HEK293 (cell line): ENCODE measurements around the gene LRRK1.

Experiments
- CTCF ChIP-seq: fragments of 450-650 bp; formaldehyde crosslinking; IDR thresholded peaks from 2 replicates; pipeline ENCODE4 v1.5.1; 2016; ENCODE audit warnings: missing biosample characterization, missing genetic modification characterization
- GLIS2 ChIP-seq: fragments of 450-650 bp; formaldehyde crosslinking; IDR thresholded peaks from 2 replicates; pipeline ENCODE4 v1.5.1; 2016; ENCODE audit warnings: missing biosample characterization, missing genetic modification characterization
- HOXA7 ChIP-seq: sonication (generic); formaldehyde crosslinking; IDR thresholded peaks from 2 replicates; pipeline ENCODE4 v1.8.1; 2022; ENCODE audit warnings: missing genetic modification reagents, borderline replicate concordance
- PRDM10 ChIP-seq: fragments of 450-650 bp; formaldehyde crosslinking; IDR thresholded peaks from 2 replicates; pipeline ENCODE4 v1.5.1; 2016; ENCODE audit warnings: missing biosample characterization, missing genetic modification characterization
- REST ChIP-seq: fragments of 450-650 bp; formaldehyde crosslinking; IDR thresholded peaks from 2 replicates; pipeline ENCODE4 v1.5.1; 2016; ENCODE audit warnings: missing biosample characterization, missing genetic modification characterization
- ZBTB21 ChIP-seq: fragments of 450-650 bp; formaldehyde crosslinking; IDR thresholded peaks from 2 replicates; pipeline ENCODE4 v1.5.1; 2017; ENCODE audit warnings: missing biosample characterization, missing genetic modification characterization
- ZFP37 ChIP-seq: fragments of 450-650 bp; formaldehyde crosslinking; IDR thresholded peaks from 2 replicates; pipeline ENCODE4 v1.5.1; 2016; ENCODE audit warnings: missing biosample characterization, missing genetic modification characterization
- ZNF138 ChIP-seq: fragments of 450-650 bp; formaldehyde crosslinking; IDR thresholded peaks from 2 replicates; pipeline ENCODE4 v1.5.1; 2016; ENCODE audit warnings: missing biosample characterization, missing genetic modification characterization, borderline replicate concordance
- ZNF24 ChIP-seq: fragments of 450-650 bp; formaldehyde crosslinking; IDR thresholded peaks from 2 replicates; pipeline ENCODE4 v1.5.1; 2016; ENCODE audit warnings: missing biosample characterization, missing genetic modification characterization
- ZNF280D ChIP-seq: fragments of 450-650 bp; formaldehyde crosslinking; IDR thresholded peaks from 2 replicates; pipeline ENCODE4 v1.5.1; 2016; ENCODE audit warnings: missing biosample characterization, missing genetic modification characterization
- ZNF777 ChIP-seq: fragments of 450-650 bp; formaldehyde crosslinking; IDR thresholded peaks from 2 replicates; pipeline ENCODE4 v1.5.1; 2017; ENCODE audit warnings: missing biosample characterization, missing genetic modification characterization, borderline replicate concordance
- ZSCAN16 ChIP-seq: fragments of 450-650 bp; formaldehyde crosslinking; IDR thresholded peaks from 2 replicates; pipeline ENCODE4 v1.5.1; 2016; ENCODE audit warnings: missing biosample characterization, missing genetic modification characterization
- TF ChIP-seq, protein P1 (sequence below): IDR thresholded peaks from 2 replicates; pipeline ENCODE4 v1.6.1; 2011; ENCODE audit warnings: mild to moderate bottlenecking, low read depth, low read length, borderline replicate concordance

GRCh38 chr15:101025501-101025885 lies 106.3 kb downstream of the LRRK1 start:
- TF ChIP-seq CTCF (tag by site-specific recombination) (no peak), ZNF777 (tag by site-specific recombination) (no peak), ZNF24 (tag by site-specific recombination) (no peak), GLIS2 (tag by site-specific recombination) (no peak), ZSCAN16 (tag by site-specific recombination) (no peak), PRDM10 (tag by site-specific recombination) (no peak), REST (tag by site-specific recombination) (no peak), ZFP37 (tag by site-specific recombination) (no peak), ZNF138 (tag by site-specific recombination) (no peak), ZBTB21 (tag by site-specific recombination) (no peak), ZNF280D (tag by site-specific recombination) (no peak), HOXA7 (no peak)
- TF ChIP-seq, protein P1, sequence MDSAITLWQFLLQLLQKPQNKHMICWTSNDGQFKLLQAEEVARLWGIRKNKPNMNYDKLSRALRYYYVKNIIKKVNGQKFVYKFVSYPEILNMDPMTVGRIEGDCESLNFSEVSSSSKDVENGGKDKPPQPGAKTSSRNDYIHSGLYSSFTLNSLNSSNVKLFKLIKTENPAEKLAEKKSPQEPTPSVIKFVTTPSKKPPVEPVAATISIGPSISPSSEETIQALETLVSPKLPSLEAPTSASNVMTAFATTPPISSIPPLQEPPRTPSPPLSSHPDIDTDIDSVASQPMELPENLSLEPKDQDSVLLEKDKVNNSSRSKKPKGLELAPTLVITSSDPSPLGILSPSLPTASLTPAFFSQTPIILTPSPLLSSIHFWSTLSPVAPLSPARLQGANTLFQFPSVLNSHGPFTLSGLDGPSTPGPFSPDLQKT = no peak
